ENCODE measurements around the gene CSF3R. TPM values are rescaled to one million over a fixed set of nuclear protein-coding genes. Genes with fewer than 3 reads are reported as not detected.
A peak's percentile ranks its signal among the peaks of the same experiment; 100 is the strongest.

CSF3R gene
- total and polyA plus RNA-seq, 2 of the 4 experiments (the other 2 are of a cell fraction), result not detected

GRCh38 chr1:36425791-36426190, 56.9 kb downstream of the CSF3R start:
- ChIA-PET CTCF (interaction anchor here (1.1 kb wide), 1 partner anchor 57 kb away, joined by 5 read pairs; no protein-coding TSS in a partner anchor), POLR2A (ENCODE audit: unreplicated experiment) (no interaction called here)
- H2BK120ac ChIP-seq (ENCODE audit: low read depth, low read length), result no peak overlapping the region
- no peak overlapping the region for H3K27ac ChIP-seq (ENCODE audit: insufficient read depth, low read length)
- peaks cover 3% of the 10 kb centered on the region; the same call in 1 of the 2 replicates for H3K4me1 ChIP-seq (ENCODE audit: control insufficient read depth, insufficient read depth, low read length)
- H2AK5ac ChIP-seq (ENCODE audit: low read depth, low read length), result no peak overlapping the region
- no peak overlapping the region for H4K5ac ChIP-seq (ENCODE audit: low read depth, low read length)
- no peaks in the 10 kb centered on the region for H4K20me1 ChIP-seq (ENCODE audit: insufficient read depth, low read length)
- DNase-seq (peak; percentile 25), ATAC-seq (ENCODE audit: low read depth) (no peak)
- no peak overlapping the region for H3K14ac ChIP-seq (replicated peaks; ENCODE audit: low read depth, low read length)
- H2BK15ac ChIP-seq (ENCODE audit: low read depth, low read length), result no peak overlapping the region
- H4K91ac ChIP-seq (ENCODE audit: insufficient read depth, low read depth, low read length), result no peak overlapping the region
- no peak overlapping the region for H3K4me3 ChIP-seq (ENCODE audit: insufficient read depth, low read depth, low read length)
- H3K4ac ChIP-seq (ENCODE audit: low read depth, low read length), result no peak overlapping the region
- no peak overlapping the region for H2BK20ac ChIP-seq (ENCODE audit: low read depth, low read length)
- H2AK9ac ChIP-seq (replicated peaks; ENCODE audit: low read depth, low read length, poor library complexity), result no peak overlapping the region
- no peak overlapping the region for H3K23ac ChIP-seq (ENCODE audit: low read depth, low read length)
- no peak overlapping the region for H4K8ac ChIP-seq (ENCODE audit: low read depth in 2 of 2, low read length in 2 of 2)
- in situ Hi-C loops (cut with MboI; ENCODE audit: low sequenced_read_pairs) (no loop called here), intact Hi-C loops (cut with micrococcal nuclease) (no loop called here), dilution Hi-C loops (cut with HindIII; ENCODE audit: low sequenced_read_pairs, unreplicated experiment) (no loop called here)
- no peak overlapping the region for H2AFZ ChIP-seq (replicated peaks; ENCODE audit: low read length, poor library complexity)
- no peaks in the 10 kb centered on the region for H3K9me1 ChIP-seq (ENCODE audit: insufficient read depth, low read length)
- H3K9ac ChIP-seq (ENCODE audit: low read depth, low read length), result no peak overlapping the region
- no peaks in the 10 kb centered on the region for H3K79me1 ChIP-seq (ENCODE audit: low read depth in 1 of 2, low read length in 2 of 2)
- TF ChIP-seq RCOR1 (IDR thresholded peaks at IDR 0.05; ENCODE audit: insufficient replicate concordance, low read length) (no peak), BHLHE40 (IDR thresholded peaks at IDR 0.05; ENCODE audit: low read depth, low read length) (0 out of 2 replicates have a peak, but pooled peaks have one; percentile 5)
- no TSS peak for BruUV-seq (replicated peaks)
- no peaks in the 10 kb centered on the region for H3K27me3 ChIP-seq (ENCODE audit: control insufficient read depth, insufficient read depth, low read length)
- H3K18ac ChIP-seq (ENCODE audit: low read depth, low read length), result no peak overlapping the region
- no peak overlapping the region for H2BK5ac ChIP-seq (ENCODE audit: low read depth, low read length, poor library complexity, severe bottlenecking)
- no peaks in the 10 kb centered on the region for H3K9me3 ChIP-seq (ENCODE audit: control insufficient read depth, insufficient read depth, low read length)
- no peak overlapping the region for H3K56ac ChIP-seq (ENCODE audit: extremely low read depth, insufficient read depth, low read length)
- peaks cover 4% of the 10 kb centered on the region for H3K36me3 ChIP-seq (ENCODE audit: control insufficient read depth, insufficient read depth, low read length)
- 73% methylated on average over 3 of the region's 4 CpGs; no CpG with 5 or more reads in 1 of the 2 experiments for WGBS, 2 experiments (ENCODE audit: extremely low coverage in 2 of 2, insufficient read length in 1 of 2)
- H3K4me2 ChIP-seq (ENCODE audit: low read depth, low read length), result no peak overlapping the region

All from IMR-90 (cell line).